Stimulated activated CD4-positive, alpha-beta T cell treated with anti-CD3 and anti-CD28 coated beads, Interleukin-15, amount 100 ng/mL, for 48 hours (primary cell): Measurements from ENCODE around the gene FSCN2.
"Not testable (repeated sequence)": the region's sequence is repeated elsewhere in the genome, so short reads cannot be mapped to it uniquely, and the experiment has no call there.

Experiments
- DNase-seq, 2 donors: peaks; one replicate each; pipeline ENCODE4 v3.0.0-alpha.2; 2020; ENCODE audit warnings: low read depth in 2 of 2

Gene FSCN2

DNA sequence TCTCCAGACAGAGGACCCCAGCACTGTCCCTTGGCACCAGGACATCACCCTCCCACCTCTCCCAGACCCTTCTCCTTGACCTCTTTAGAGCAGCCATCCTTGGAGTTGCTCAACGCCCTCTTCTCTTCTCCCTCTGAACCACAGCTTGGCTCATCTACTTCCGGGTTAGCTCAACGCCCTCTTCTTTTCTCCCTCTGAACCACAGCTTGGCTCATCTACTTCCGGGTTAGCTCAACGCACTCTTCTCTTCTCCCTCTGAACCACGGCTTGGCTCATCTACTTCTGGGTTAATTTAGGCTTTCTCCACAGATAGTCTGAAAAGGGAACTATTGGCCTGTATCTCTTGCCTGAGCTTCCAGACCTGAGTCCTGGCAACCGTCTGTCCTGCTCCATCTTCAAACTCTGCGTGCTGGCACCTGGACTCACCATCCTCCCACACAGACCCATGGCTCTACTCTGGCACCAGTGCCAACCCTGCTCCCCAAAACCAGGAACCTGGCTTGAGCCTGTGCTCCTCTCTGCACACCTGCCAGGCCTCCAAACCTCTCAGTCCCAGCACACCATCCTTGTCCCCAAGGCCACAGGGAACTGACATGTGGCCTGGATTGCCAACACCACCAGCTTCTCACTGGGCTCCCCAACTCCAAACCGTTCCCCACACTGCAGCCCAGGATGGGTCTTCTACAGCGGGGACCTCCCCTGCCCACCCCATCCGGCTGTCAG lies 49.3 kb downstream of the FSCN2 start:
- DNase-seq, result no peak

DNA sequence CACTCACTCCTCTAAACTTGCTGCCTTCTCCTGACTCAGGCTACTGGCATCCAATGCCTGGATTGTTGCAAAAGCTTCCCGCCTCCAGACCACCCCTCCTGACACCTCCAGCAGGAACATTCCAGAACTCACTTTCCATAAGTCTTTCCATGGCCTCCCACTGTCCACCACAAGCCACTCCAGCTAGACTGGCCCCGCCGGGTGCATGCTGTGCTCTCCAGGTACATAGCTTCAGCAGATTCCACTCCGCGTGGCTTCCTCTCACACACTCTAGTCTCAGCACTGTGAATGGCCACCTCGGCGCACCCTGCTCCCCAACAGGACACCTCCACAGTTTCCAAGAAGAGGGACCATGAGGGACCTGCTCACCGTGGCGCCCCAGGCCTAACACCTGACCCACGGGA lies 49.9 kb downstream of the FSCN2 start:
- DNase-seq, result no peak

DNA sequence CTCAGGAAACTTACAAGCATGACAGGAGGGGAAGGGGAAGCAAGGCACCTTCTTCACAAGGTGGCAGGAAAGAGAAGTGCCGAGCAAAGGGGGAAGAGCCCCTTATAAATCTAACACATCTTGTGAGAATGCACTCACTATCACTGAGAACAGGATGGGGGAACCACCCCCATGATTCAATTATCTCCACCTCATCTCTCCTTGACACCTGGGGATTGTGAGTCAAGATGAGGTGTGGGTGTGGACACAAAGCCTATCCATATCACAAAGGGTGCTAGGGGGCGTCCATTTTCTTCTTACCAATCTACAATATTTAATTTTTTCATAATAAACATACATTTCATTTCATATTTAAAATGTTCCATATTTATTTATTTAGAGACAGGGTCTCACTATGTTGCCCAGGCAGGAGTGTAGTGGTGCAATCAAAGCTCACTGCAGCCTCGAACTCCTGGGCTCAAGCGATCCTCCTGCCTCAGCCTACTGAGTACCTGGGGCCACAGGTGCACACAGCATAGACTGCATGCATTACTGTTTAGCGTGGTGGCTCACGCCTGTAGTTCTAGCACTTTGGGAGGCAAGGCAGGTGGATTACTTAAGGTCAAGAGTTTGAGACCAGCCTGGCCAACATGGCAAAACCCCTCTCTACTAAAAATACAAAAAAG lies 50.5 kb downstream of the FSCN2 start:
- no peak for DNase-seq

DNA sequence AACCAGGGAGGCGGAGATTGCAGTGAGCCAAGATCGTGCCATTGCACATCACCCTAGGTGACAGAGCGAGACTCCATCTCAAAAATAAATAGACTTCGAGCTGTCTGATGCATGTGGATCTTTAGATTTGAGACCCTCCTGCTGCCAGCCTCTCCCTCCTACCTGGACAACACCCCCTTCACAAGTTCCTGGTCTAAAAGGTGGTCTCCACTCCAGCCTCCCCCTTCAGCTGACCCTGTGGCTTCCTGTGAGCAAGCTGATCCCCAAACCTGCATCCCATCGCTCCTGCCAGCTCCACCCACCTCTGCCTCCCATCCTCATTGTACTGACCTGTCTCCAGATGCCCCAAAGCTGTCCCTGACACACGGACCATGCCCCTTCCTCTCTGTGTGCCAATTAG lies 51.1 kb downstream of the FSCN2 start:
- DNase-seq, result no peak

DNA sequence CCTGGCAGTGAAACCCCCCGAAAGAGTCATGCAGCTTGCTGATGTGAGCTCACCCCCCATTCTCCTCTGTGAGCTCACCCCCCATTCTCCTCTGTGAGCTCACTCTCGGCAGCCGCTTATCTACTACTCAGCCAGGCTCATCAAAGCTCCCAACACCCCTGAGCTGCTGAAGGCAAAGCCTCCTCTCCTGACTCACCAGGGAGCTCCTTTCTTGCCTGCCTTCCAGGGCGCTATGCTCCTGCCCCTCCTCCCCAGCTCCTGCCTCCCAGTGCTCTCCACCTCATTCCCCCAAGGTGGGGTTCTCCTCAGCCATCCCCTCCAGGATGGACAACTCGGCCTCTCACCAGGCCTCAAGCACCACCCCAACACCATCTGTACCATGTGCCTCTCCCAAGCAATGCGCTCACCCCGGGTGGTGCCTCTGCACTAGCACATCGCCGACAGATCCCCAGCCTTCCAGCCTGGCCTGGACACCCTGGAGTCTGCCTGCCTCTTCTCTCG lies 51.7 kb downstream of the FSCN2 start:
- DNase-seq, result no peak

DNA sequence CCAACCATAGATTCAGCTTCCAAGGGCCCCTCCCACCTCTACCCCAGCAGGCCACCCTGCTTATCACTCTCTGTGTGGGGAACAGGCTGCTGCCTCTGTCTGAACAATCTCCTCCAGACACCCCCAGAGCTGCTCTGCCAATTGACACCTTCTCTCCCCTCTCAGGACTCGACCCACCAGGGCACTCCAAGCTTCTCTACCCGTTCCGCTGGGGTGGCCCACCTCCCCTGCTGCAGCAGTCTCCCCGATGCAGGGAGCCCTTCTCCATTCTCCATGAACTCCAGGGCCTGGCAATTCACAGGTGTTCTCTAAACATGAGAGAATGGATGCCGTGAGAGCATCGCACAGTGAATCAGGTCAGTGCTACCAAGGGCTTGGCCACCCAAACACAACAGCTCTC lies 52.3 kb downstream of the FSCN2 start:
- DNase-seq, result no peak

DNA sequence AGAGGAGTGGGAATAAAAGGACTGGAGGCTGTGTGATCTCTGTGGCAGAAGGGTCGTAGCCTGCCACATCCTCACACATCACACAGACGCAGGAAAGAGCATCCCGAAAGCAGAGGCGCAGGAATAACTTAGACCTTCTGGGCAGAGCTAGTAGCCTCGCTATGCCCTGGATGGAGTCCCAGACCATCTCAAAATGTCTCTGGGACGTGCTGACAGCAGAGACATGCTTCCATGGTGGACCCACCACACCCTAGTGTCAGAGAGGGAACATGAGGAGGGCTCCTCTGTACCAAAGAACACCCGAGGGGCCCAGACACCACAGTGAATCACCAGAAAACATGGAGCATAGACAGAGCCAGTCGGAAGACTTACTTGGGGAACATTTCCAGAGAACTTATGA lies 53.6 kb downstream of the FSCN2 start:
- no peak for DNase-seq

DNA sequence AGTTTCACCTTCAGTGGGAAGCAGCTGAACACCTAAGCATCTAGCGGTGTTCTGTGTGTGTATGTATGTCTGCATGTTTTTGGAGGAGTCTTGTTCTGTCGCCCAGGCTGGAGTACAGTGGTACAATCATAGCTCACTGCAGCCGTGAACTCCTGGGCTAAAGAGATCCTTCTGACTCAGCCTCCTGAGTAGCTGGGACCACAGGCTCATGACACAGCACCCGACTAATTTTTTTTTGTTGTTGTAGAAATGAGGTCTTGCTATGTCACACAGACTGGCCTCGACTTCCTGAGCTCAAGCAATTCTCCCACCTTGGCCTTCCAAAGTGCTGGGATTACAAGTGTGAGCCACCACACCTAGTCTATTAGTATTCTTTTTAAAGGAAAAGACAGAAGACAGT lies 54.2 kb downstream of the FSCN2 start:
- no peak for DNase-seq

DNA sequence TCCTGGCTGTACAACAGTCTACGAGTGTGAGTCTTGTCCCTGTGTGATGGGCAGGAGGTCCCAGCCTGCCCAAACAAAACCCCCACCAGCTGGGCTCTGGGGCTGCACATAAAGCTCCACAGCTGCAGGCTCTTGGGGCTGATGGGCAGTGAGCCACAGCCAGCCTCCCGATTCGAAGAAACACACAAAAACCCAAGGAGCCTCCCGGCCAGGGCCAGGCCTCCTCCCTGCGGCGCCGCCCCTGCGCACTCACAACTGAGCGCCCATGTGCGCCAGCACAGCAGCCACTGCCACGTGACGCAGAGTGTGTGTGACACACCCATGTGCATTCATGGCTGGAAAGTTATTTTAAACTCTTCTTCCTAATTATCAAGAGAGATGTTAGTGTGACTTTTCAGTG lies 54.6 kb downstream of the FSCN2 start:
- no peak for DNase-seq

DNA sequence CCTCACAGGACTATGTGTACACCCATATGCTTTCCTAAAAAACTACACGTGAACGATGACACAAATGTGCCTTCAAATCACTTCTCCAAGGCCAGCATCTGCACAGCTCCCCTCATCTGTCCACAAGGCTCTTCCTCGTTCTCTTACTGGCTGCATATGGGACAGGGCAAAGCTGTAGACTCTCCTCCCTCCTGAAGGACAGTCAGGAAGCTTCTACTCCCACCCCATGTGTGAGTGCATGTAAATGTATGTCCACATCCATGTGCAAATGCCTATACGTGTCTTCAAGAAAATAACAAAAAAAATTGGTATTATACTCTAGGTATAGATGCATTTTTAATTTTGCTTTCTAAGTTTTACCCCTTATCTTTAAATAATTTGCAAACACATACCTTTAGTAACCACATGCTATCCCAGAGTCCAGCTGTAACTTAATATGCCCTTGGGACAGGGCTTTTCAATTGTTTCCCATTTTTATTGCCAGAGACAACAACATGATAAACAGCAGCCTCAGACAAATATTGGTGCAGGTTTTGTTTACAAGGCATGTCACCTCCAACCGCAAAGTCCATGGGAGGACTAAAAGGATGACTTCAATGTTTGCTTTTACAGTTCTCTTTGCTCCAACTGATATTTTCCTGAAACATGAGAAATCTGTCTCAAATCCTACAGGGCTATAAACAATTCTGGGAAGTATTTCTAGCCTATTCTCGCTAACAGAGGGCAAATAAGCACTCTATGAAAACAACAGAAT lies 55.6 kb downstream of the FSCN2 start:
- no peak for DNase-seq

DNA sequence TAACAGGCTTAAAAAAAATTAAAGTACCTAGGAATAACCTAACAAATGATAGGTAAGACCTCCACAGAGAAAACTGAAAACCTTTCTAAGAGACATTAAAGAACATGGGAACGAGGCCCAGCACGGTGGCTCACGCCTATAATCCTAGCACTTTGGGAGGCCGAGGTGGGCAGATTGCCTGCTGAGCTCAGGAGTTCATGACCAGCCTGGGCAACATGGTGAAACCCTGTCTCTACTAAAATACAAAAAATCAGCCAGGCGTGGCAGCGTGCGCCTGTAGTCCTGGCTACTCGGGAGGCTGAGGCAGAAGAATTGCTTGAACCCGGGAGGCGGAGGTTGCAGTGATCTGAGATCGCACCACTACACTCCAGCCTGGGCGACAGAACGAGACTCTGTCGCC lies 56.6 kb downstream of the FSCN2 start:
- not testable (repeated sequence) for DNase-seq

DNA sequence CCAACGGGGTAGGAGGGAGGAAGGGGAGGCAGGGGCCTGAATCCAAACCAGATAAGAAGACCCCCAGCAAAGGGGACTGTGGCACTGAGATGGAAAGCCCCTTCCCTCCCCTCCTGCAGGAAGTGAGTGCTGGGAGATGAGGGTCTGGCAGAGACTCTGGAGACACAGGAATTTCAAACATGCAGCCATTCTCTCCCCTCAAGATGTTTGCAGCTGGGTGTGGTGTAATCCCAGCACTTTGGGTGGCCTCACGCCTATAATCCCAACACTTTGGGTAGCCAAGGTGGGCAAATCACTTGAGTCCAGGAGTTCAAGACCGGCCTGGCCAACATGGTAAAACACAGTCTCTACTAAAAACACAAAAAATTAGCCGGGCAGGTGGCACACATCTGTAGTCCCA lies 57.9 kb downstream of the FSCN2 start:
- no peak for DNase-seq
